ENCODE measurements around the gene BICRA.

GRCh38 chr19:47651691-47652090 is 42.8 kb downstream of the BICRA start:
- TF ChIP-seq ZNF565 (CRISPR knock-in tag; conservative IDR thresholded peaks at IDR 0.05; ENCODE audit: low read depth) (no peak), ZFP30 (CRISPR knock-in tag; IDR thresholded peaks at IDR 0.05) (no peak), CSRNP3 (CRISPR knock-in tag; IDR thresholded peaks at IDR 0.05) (no peak), PATZ1 (CRISPR knock-in tag; IDR thresholded peaks at IDR 0.05; ENCODE audit: borderline replicate concordance) (no peak), CSDC2 (CRISPR knock-in tag; IDR thresholded peaks at IDR 0.05) (no peak), TSHZ2 (CRISPR knock-in tag; IDR thresholded peaks at IDR 0.05) (no peak), ARNTL (CRISPR knock-in tag; IDR thresholded peaks at IDR 0.05; ENCODE audit: borderline replicate concordance, low read depth) (no peak), ISL1 (CRISPR knock-in tag; IDR thresholded peaks at IDR 0.05) (no peak), ZNF70 (CRISPR knock-in tag; IDR thresholded peaks at IDR 0.05) (no peak), ZFP3 (CRISPR knock-in tag; IDR thresholded peaks at IDR 0.05) (no peak)

Data from SK-N-SH treated with all-trans-retinoic acid at 6 μM for 48 hours (cell line).